ENCODE measurements around the gene DTNBP1. TPM values are rescaled to one million over a fixed set of nuclear protein-coding genes. Genes with fewer than 3 reads are reported as not detected.

DTNBP1 gene
- total and polyA plus RNA-seq, 2 of the 8 experiments (the other 6 are each of a cell fraction or from before 2014, with no cell fraction given) = 13.5 to 22.1 TPM

DNA sequence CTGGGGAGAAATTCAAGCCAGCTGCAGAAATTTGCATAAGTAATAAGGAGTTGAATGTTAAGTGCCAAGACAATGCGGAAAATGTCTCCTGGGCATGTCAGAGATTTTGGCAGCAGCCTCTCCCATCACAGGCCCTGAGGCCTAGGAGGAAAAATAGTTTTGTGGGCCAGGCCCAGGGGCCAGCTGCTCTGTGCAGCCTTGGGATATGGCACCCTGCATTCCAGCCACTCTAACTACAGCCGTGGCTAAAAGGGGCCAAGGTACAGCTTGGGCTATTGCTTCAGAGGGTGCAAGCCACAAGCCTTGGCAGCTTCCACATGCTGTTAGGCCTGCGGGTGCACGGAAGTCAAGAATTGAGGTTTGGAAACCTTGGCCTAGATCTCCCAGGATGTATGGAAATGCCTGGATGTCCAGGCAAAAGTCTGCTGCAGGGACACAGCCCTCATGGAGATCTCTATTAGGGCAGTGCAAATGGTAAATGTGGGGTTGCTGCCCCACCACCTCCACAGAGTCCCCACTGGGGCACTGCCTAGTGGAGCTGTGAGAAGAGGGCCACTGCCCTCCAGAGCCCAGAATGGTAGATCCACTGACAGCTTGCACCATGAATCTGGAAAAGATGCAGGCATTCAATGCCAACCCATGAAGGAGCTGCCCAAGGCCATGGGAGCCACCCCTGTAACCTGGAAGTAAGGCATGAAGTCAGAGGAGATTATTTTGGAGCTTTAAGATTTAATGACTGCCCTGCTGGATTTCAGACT lies 126.5 kb downstream of the DTNBP1 start:
- Histone ChIP-seq H2AK5ac (ENCODE audit: low read depth, low read length) (no peak overlapping the region), H4K91ac (replicated peaks; ENCODE audit: insufficient read length, low read length) (no peak overlapping the region), H4K5ac (ENCODE audit: insufficient read length, low read depth, low read length) (no peak overlapping the region), H3K14ac (ENCODE audit: insufficient read length) (no peak overlapping the region), H3K23ac (ENCODE audit: insufficient read length) (no peak overlapping the region), H3K27me3 (replicated peaks in 1 of 4; ENCODE audit: control insufficient read depth in 3 of 4, extremely low read depth in 1 of 4, insufficient read depth in 3 of 4, low read length in 3 of 4) (no peaks in the 10 kb centered on the region), H3K36me3 (ENCODE audit: control insufficient read depth in 2 of 4, insufficient read depth in 4 of 4, low read length in 3 of 4) (no peaks in the 10 kb centered on the region), H4K8ac (ENCODE audit: extremely low read depth, insufficient read depth, low read length) (no peak overlapping the region), H3K79me2 (ENCODE audit: control insufficient read depth in 1 of 2, insufficient read depth in 2 of 2, low read length in 2 of 2) (no peaks in the 10 kb centered on the region), H3K9ac (replicated peaks in 1 of 4; ENCODE audit: extremely low read depth in 1 of 4, low read depth in 3 of 4, low read length in 3 of 4) (no peak overlapping the region), H3K27ac (ENCODE audit: low read depth, low read length) (no peak overlapping the region), H2BK120ac (replicated peaks; ENCODE audit: low read depth, low read length) (no peak overlapping the region), H2AFZ (ENCODE audit: low read length) (no peak overlapping the region), H2BK12ac (ENCODE audit: low read depth, low read length) (no peak overlapping the region), H3K9me3 (ENCODE audit: insufficient read depth in 2 of 2, low read depth in 1 of 2, low read length in 1 of 2) (no peaks in the 10 kb centered on the region), H3K4me1 (replicated peaks in 1 of 4; ENCODE audit: control insufficient read depth in 3 of 4, insufficient read depth in 4 of 4, low read length in 3 of 4) (no peaks in the 10 kb centered on the region), H3K23me2 (ENCODE audit: low read depth, low read length) (no peaks in the 10 kb centered on the region), H3K4me2 (ENCODE audit: insufficient read depth in 1 of 2, low read depth in 2 of 2, low read length in 2 of 2) (no peak overlapping the region), H3K79me1 (ENCODE audit: low read depth, low read length) (peaks cover 2% of the 10 kb centered on the region; the same call in 1 of the 2 replicates), H3K56ac (replicated peaks; ENCODE audit: insufficient read length, low read depth, low read length) (no peak overlapping the region), H2BK15ac (ENCODE audit: low read length) (no peak overlapping the region), H3K4me3 (ENCODE audit: extremely low read depth in 1 of 4, insufficient read depth in 2 of 4, low read depth in 3 of 4, low read length in 4 of 4) (no peak overlapping the region), H2BK20ac (ENCODE audit: low read length) (no peak overlapping the region), H3K4ac (replicated peaks; ENCODE audit: insufficient read length, low read depth, low read length) (no peak overlapping the region), H3K18ac (ENCODE audit: extremely low read depth, low read length) (no peak overlapping the region), H2BK5ac (ENCODE audit: low read depth, low read length) (no peak overlapping the region), H4K20me1 (replicated peaks in 1 of 2; ENCODE audit: control insufficient read depth in 1 of 2, insufficient read depth in 2 of 2, low read length in 2 of 2) (no peaks in the 10 kb centered on the region)
- CTCF ChIA-PET (ENCODE audit: partially characterized antibody) = no interaction called here
- FAIRE-seq = no peak
- POLR2A ChIA-PET (ENCODE audit: partially characterized antibody) = interaction anchor here (0.6 to 1.7 kb wide), 3 partner anchors 9 to 138 kb away, joined by 3 read pairs; no protein-coding TSS in a partner anchor
- DNase-seq (ENCODE audit: low read depth in 1 of 2, low spot score in 2 of 2) = peak in 1 of 2 experiments; percentile 31
- WGBS, 2 experiments (ENCODE audit: extremely low coverage in 1 of 2, insufficient coverage in 1 of 2, insufficient read length in 1 of 2, insufficient replicate concordance in 2 of 2, low coverage in 1 of 2, low lambda C conversion rate in 2 of 2, missing lambda C conversion rate in 1 of 2) = 95% methylated on average over 4 of the region's 4 CpGs; no CpG with 5 or more reads in 1 of the 2 experiments
- TF ChIP-seq GTF2F1 (IDR thresholded peaks at IDR 0.05; ENCODE audit: borderline replicate concordance, low read depth, low read length) = no peak
- no peak for TF ChIP-seq POLR2AphosphoS5 (IDR thresholded peaks at IDR 0.05; ENCODE audit: low read depth, low read length)
- TF ChIP-seq ASH2L (IDR thresholded peaks at IDR 0.05; ENCODE audit: low read length) = no peak
- no peak for TF ChIP-seq FOSL1 (IDR thresholded peaks at IDR 0.05; ENCODE audit: insufficient read depth, low read depth, low read length)
- TF ChIP-seq, protein P1, sequence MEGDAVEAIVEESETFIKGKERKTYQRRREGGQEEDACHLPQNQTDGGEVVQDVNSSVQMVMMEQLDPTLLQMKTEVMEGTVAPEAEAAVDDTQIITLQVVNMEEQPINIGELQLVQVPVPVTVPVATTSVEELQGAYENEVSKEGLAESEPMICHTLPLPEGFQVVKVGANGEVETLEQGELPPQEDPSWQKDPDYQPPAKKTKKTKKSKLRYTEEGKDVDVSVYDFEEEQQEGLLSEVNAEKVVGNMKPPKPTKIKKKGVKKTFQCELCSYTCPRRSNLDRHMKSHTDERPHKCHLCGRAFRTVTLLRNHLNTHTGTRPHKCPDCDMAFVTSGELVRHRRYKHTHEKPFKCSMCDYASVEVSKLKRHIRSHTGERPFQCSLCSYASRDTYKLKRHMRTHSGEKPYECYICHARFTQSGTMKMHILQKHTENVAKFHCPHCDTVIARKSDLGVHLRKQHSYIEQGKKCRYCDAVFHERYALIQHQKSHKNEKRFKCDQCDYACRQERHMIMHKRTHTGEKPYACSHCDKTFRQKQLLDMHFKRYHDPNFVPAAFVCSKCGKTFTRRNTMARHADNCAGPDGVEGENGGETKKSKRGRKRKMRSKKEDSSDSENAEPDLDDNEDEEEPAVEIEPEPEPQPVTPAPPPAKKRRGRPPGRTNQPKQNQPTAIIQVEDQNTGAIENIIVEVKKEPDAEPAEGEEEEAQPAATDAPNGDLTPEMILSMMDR (IDR thresholded peaks at IDR 0.05; ENCODE audit: control extremely low read depth in 1 of 3, insufficient read depth in 1 of 3, low read depth in 1 of 3, low read length in 3 of 3) = no peak
